Cardiac muscle cell (in vitro differentiated cells and primary cell): ENCODE measurements around the gene CADM1. TPM values are rescaled to one million over a fixed set of nuclear protein-coding genes. Genes with fewer than 3 reads are reported as not detected.

Source experiments
- DNase-seq, 2 donors: peaks; one replicate each; pipeline versions ENCODE4 v3.0.0 to v3.0.0-alpha.2; 2010 to 2017; ENCODE audit warnings: low read depth in 1 of 2, low spot score in 1 of 2
- H3K27ac ChIP-seq: fragments of 200-600 bp; sonication (generic); 2 replicates; pipeline ENCODE4 v1.5.1; 2016
- H3K27me3 ChIP-seq: fragments of 200-600 bp; sonication (generic); 2 replicates; pipeline ENCODE4 v1.6.0; 2016; ENCODE audit warnings: control low read depth
- H3K36me3 ChIP-seq: fragments of 200-600 bp; sonication (generic); 2 replicates; pipeline ENCODE4 v1.5.1; 2016; ENCODE audit warnings: control low read depth
- H3K4me1 ChIP-seq: fragments of 200-600 bp; sonication (generic); 2 replicates; pipeline ENCODE4 v1.8.1; 2017; ENCODE audit warnings: low read depth, mild to moderate bottlenecking, mixed run types
- H3K4me3 ChIP-seq: fragments of 200-600 bp; sonication (generic); 2 replicates; pipeline ENCODE4 v1.5.1; 2016; ENCODE audit warnings: mild to moderate bottlenecking
- H3K9me3 ChIP-seq: fragments of 200-600 bp; sonication (generic); 2 replicates; pipeline ENCODE4 v1.5.1; 2017; ENCODE audit warnings: low read depth, mild to moderate bottlenecking, control low read depth
- polyA plus RNA-seq: library from polyadenylated mRNA; unstranded; fragments of >200 nt; fragmentation: Nextera tagmentation; extraction: Ambion mirVana; gene quantifications from 2 replicates; pipeline ENCODE4 v1.2.1, GENCODE V29; 2016
- total RNA-seq: library from RNA; depleted of rRNA; stranded (reverse); fragments of >200 nt; gene quantifications from 2 replicates; pipeline ENCODE4 v1.2.3, GENCODE V29; 2016
- TF ChIP-seq, protein P1 (sequence below): IDR thresholded peaks from 2 replicates; pipeline ENCODE4 v1.5.1; 2012; ENCODE audit warnings: low read depth, mild to moderate bottlenecking, low read length

Gene CADM1
- total and polyA plus RNA-seq, 2 experiments from 2014 or later, result 113 to 149 TPM

DNA sequence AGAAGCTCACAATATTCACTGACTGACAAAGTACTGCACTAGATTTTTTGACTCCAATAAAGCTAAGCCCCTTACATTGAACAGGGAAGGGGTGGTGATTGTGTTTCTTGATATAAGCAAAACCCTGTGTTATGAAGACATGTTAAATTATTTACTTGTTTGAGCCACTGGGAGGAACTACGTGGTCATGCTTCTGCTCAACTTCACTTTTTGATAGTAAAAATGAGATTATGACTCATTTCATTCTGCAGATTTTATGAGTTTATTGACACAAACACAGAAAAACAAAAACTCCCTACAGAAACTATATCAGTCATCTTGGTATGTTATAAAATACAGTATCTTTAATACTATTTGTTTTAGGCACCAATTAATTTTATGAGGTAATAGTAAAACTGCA lies 124.7 kb downstream of the CADM1 start:
- Histone ChIP-seq H3K27ac (no peak overlapping the region), H3K27me3 (no peaks in the 10 kb centered on the region), H3K4me3 (no peak overlapping the region), H3K4me1 (peaks cover 3% of the 10 kb centered on the region), H3K36me3 (no peaks in the 10 kb centered on the region), H3K9me3 (no peaks in the 10 kb centered on the region)
- no peak for DNase-seq
- TF ChIP-seq, protein P1, sequence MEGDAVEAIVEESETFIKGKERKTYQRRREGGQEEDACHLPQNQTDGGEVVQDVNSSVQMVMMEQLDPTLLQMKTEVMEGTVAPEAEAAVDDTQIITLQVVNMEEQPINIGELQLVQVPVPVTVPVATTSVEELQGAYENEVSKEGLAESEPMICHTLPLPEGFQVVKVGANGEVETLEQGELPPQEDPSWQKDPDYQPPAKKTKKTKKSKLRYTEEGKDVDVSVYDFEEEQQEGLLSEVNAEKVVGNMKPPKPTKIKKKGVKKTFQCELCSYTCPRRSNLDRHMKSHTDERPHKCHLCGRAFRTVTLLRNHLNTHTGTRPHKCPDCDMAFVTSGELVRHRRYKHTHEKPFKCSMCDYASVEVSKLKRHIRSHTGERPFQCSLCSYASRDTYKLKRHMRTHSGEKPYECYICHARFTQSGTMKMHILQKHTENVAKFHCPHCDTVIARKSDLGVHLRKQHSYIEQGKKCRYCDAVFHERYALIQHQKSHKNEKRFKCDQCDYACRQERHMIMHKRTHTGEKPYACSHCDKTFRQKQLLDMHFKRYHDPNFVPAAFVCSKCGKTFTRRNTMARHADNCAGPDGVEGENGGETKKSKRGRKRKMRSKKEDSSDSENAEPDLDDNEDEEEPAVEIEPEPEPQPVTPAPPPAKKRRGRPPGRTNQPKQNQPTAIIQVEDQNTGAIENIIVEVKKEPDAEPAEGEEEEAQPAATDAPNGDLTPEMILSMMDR, result no peak

DNA sequence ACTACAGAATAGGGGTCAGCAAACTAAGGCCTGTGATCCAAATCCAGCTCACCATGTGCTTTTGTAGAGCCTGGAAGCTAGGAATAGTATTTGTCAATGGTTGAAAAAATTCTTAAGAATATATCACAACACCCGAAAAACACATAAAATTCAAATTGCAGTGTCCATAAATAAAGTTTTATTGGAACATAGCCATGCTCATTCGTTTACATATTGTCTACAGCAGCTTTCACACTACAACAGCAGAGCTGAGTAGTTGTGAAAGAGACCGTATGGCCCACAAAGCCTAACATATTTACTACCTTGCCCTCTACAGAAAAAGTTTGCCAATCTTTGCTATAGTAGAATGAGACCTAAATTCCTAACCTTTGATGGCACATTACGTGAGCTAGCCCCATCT lies 125.7 kb downstream of the CADM1 start:
- H3K36me3 ChIP-seq, result no peaks in the 10 kb centered on the region
- TF ChIP-seq, protein P1, result no peak
- H3K27ac ChIP-seq, result no peak overlapping the region
- H3K27me3 ChIP-seq, result no peaks in the 10 kb centered on the region
- no peaks in the 10 kb centered on the region for H3K4me1 ChIP-seq
- H3K9me3 ChIP-seq, result no peaks in the 10 kb centered on the region
- no peak overlapping the region for H3K4me3 ChIP-seq
- DNase-seq, result no peak

GRCh38 chr11:115377882-115378296 lies 126.3 kb downstream of the CADM1 start:
- H3K36me3 ChIP-seq, result no peaks in the 10 kb centered on the region
- no peaks in the 10 kb centered on the region for H3K4me1 ChIP-seq
- no peaks in the 10 kb centered on the region for H3K9me3 ChIP-seq
- H3K27me3 ChIP-seq, result no peaks in the 10 kb centered on the region
- no peak for DNase-seq
- no peak overlapping the region for H3K4me3 ChIP-seq
- no peak overlapping the region for H3K27ac ChIP-seq
- TF ChIP-seq, protein P1, result no peak

DNA sequence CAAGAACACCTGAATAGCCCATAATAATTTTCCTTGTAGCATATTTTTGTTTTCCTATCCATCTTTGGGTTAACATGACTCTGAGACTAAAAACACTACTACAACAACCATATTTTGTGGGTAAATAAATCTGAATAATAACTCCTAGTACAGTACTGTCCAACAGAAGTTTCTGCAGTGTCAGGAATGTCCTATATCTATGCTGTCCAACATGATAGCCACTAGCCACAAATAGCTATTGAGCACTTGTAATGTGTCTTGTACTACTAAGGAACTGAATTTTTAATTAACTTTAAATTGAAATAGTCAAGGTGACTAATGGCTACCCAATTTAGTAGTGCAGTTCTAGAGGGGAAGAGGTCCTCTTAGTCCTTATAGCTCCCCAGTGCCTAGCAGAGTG lies 135.6 kb downstream of the CADM1 start:
- Histone ChIP-seq H3K4me3 (no peak overlapping the region), H3K9me3 (no peaks in the 10 kb centered on the region), H3K27me3 (no peaks in the 10 kb centered on the region), H3K27ac (no peak overlapping the region), H3K4me1 (peaks cover 18% of the 10 kb centered on the region), H3K36me3 (no peaks in the 10 kb centered on the region)
- TF ChIP-seq, protein P1, result no peak
- DNase-seq, result no peak

DNA sequence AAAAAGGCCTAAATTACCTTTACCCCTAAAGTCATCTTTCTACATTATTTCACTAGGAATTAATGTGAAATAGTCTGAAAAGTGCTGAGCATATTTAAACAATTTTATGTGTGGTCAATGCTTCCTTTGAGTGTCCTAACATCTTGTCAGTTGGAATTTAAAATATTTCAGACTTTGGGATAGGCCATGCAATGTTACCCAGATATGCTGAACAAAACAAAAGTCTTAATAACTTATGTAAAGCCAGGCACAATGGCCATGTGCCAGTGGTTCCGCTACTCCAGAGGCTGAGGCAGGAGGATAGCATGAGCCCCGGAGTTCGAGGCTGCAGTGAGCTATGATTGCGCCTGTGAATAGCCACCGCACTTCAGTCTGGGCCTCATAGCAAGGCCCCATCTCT lies 137.4 kb downstream of the CADM1 start:
- no peak overlapping the region for H3K4me3 ChIP-seq
- DNase-seq, result no peak
- no peaks in the 10 kb centered on the region for H3K36me3 ChIP-seq
- H3K27me3 ChIP-seq, result no peaks in the 10 kb centered on the region
- no peak overlapping the region for H3K27ac ChIP-seq
- no peaks in the 10 kb centered on the region for H3K9me3 ChIP-seq
- H3K4me1 ChIP-seq, result peaks cover 18% of the 10 kb centered on the region
- TF ChIP-seq, protein P1, result no peak

DNA sequence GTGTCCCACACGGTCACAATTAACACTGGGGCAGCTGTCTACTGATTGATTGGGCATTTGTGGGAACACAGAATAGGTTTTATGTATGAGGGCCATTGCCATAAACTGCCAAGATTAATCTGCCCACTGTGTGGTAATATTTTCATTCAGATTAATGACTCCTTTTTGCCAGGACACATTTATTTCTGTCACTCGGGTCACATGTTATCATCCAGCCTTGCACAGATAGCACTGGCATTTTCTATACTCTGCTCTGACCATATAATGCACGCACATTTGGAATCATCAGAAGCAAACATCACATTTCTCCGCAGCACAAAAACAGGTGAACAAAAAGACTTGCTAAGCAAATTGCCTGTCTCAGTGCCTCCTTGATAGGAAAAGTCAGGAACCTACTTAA lies 138.3 kb downstream of the CADM1 start:
- Histone ChIP-seq H3K27ac (no peak overlapping the region), H3K4me1 (peaks cover 22% of the 10 kb centered on the region), H3K36me3 (no peaks in the 10 kb centered on the region), H3K9me3 (no peaks in the 10 kb centered on the region), H3K4me3 (no peak overlapping the region), H3K27me3 (no peaks in the 10 kb centered on the region)
- TF ChIP-seq, protein P1, result no peak
- DNase-seq, result no peak
